Stomach smooth muscle (tissue), 2 donors: Measurements from ENCODE around the gene DLAT.

ENCODE experiments used
- H3K27ac ChIP-seq: one replicate; pipeline ENCODE4 v1.7.0; 2013; ENCODE audit warnings: mild to moderate bottlenecking, low read length, inconsistent platforms
- H3K27me3 ChIP-seq, 2 donors: one replicate each; pipeline ENCODE4 v1.7.0; 2013; ENCODE audit warnings: low read length in 2 of 2; ENCODE audit not compliant: insufficient read depth in 2 of 2, control insufficient read depth in 1 of 2
- H3K36me3 ChIP-seq, 2 donors: one replicate each; pipeline ENCODE4 v1.7.0; 2013; ENCODE audit warnings: low read length in 2 of 2; ENCODE audit not compliant: control insufficient read depth in 2 of 2, insufficient read depth in 2 of 2
- H3K4me1 ChIP-seq: one replicate; pipeline ENCODE4 v1.7.0; 2013; ENCODE audit warnings: low read length; ENCODE audit not compliant: control insufficient read depth, insufficient read depth
- H3K4me3 ChIP-seq, 2 donors: one replicate each; pipeline ENCODE4 v1.7.0; 2013; ENCODE audit warnings: low read length in 2 of 2
- H3K9ac ChIP-seq, 2 donors: one replicate each; pipeline ENCODE4 v1.7.0; 2013; ENCODE audit warnings: low read length in 2 of 2, mild to moderate bottlenecking in 1 of 2
- H3K9me3 ChIP-seq, 2 donors: one replicate each; pipeline ENCODE4 v1.7.0; 2013; ENCODE audit warnings: low read length in 2 of 2; ENCODE audit not compliant: control insufficient read depth in 2 of 2
- donor health status: healthy.
- donor health status: Pancreatic carcinoma.

DLAT gene

GRCh38 chr11:112049777-112050176 is 24.6 kb downstream of the DLAT start:
- Histone ChIP-seq H3K27me3 (no peaks in the 10 kb centered on the region), H3K27ac (no peak overlapping the region), H3K9me3 (no peaks in the 10 kb centered on the region), H3K4me3 (no peak overlapping the region), H3K4me1 (no peaks in the 10 kb centered on the region), H3K36me3 (peaks cover 25 to 27% of the 10 kb centered on the region in 2 donors), H3K9ac (no peak overlapping the region)

- Histone ChIP-seq H3K27me3 (no peaks in the 10 kb centered on the region), H3K4me3 (no peak overlapping the region), H3K36me3 (peaks cover 19 to 20% of the 10 kb centered on the region in 2 donors), H3K9me3 (no peaks in the 10 kb centered on the region), H3K27ac (no peak overlapping the region), H3K9ac (no peak overlapping the region), H3K4me1 (no peaks in the 10 kb centered on the region)
Observed at GRCh38 chr11:112050721-112051120, 25.5 kb downstream of the DLAT start.

- Histone ChIP-seq H3K27me3 (no peaks in the 10 kb centered on the region), H3K9ac (no peak overlapping the region), H3K4me3 (no peak overlapping the region), H3K4me1 (no peaks in the 10 kb centered on the region), H3K36me3 (peaks cover 20% of the 10 kb centered on the region in 2 donors), H3K9me3 (no peaks in the 10 kb centered on the region), H3K27ac (no peak overlapping the region)
Observed at GRCh38 chr11:112051768-112052167, 26.6 kb downstream of the DLAT start.

- Histone ChIP-seq H3K9me3 (no peaks in the 10 kb centered on the region), H3K4me3 (no peak overlapping the region), H3K4me1 (no peaks in the 10 kb centered on the region), H3K9ac (no peak overlapping the region), H3K27ac (no peak overlapping the region), H3K27me3 (no peaks in the 10 kb centered on the region), H3K36me3 (peaks cover 17 to 25% of the 10 kb centered on the region in 2 donors)
Observed at GRCh38 chr11:112057170-112057569, 32.0 kb downstream of the DLAT start.

- H3K27ac ChIP-seq: no peak overlapping the region
- H3K9me3 ChIP-seq: no peaks in the 10 kb centered on the region
- peaks cover 17 to 24% of the 10 kb centered on the region in 2 donors for H3K36me3 ChIP-seq
Observed at GRCh38 chr11:112058103-112058502, 32.9 kb downstream of the DLAT start.

GRCh38 chr11:112062923-112063322 is 37.7 kb downstream of the DLAT start:
- H3K4me3 ChIP-seq: no peak overlapping the region

More at GRCh38 chr11:112058103-112058502, 32.9 kb downstream of the DLAT start:
- Histone ChIP-seq H3K27me3 (no peaks in the 10 kb centered on the region), H3K4me3 (no peak overlapping the region), H3K9ac (no peak overlapping the region), H3K4me1 (no peaks in the 10 kb centered on the region)

GRCh38 chr11:112073941-112074811 is 49.0 kb downstream of the DLAT start, which contains the start of the genes NKAPD1 and PIH1D2:
Gene NKAPD1, plus strand, starts transcription at chr11:112074299. Its CDS starts 1,276 bp downstream, at chr11:112075575.
Gene PIH1D2, minus strand, starts transcription at chr11:112074017. Its CDS starts 843 bp downstream, at chr11:112073174.
- Histone ChIP-seq H3K4me1 (peaks cover 7% of the 10 kb centered on the region), H3K27me3 (no peaks in the 10 kb centered on the region), H3K36me3 (peaks cover 8 to 12% of the 10 kb centered on the region in 2 donors), H3K9me3 (no peaks in the 10 kb centered on the region), H3K4me3 (peak within 1 kb of the TSS; percentile 96), H3K9ac (peak within 1 kb of the TSS; percentile 93), H3K27ac (peak within 1 kb of the TSS; percentile 84)

More at GRCh38 chr11:112062923-112063322, 37.7 kb downstream of the DLAT start:
- no peaks in the 10 kb centered on the region for H3K4me1 ChIP-seq
- no peak overlapping the region for H3K9ac ChIP-seq
- H3K27me3 ChIP-seq: no peaks in the 10 kb centered on the region
- no peak overlapping the region for H3K27ac ChIP-seq
- peaks cover 7 to 20% of the 10 kb centered on the region in 2 donors for H3K36me3 ChIP-seq
- H3K9me3 ChIP-seq: no peaks in the 10 kb centered on the region

GRCh38 chr11:112082729-112083128 is 57.5 kb downstream of the DLAT start:
- Histone ChIP-seq H3K9ac (no peak overlapping the region), H3K36me3 (peaks cover 27 to 39% of the 10 kb centered on the region in 2 donors), H3K27me3 (no peaks in the 10 kb centered on the region), H3K9me3 (no peaks in the 10 kb centered on the region), H3K4me3 (no peak overlapping the region), H3K27ac (no peak overlapping the region), H3K4me1 (peaks cover 7% of the 10 kb centered on the region)

- Histone ChIP-seq H3K4me1 (peaks cover 16% of the 10 kb centered on the region), H3K36me3 (peaks cover 28 to 30% of the 10 kb centered on the region in 2 donors), H3K9ac (peak overlapping the region; percentile 98 to 99), H3K27ac (peak overlapping the region; percentile 76), H3K27me3 (no peaks in the 10 kb centered on the region), H3K4me3 (peak overlapping the region; percentile 99 to 100), H3K9me3 (no peaks in the 10 kb centered on the region)
Observed at GRCh38 chr11:112085822-112086421, 60.7 kb downstream of the DLAT start.

GRCh38 chr11:112086422-112087191 is 61.4 kb downstream of the DLAT start, which contains the start of the genes SDHD and TIMM8B:
Gene SDHD, plus strand, starts transcription at chr11:112086873. Its CDS starts 35 bp downstream, at chr11:112086908.
Gene TIMM8B, minus strand, starts transcription at chr11:112086756. Its CDS starts 33 bp downstream, at chr11:112086723.
- peak within 1 kb of the TSS; percentile 98 to 99 for H3K9ac ChIP-seq
- peaks cover 35% of the 10 kb centered on the region in 2 donors for H3K36me3 ChIP-seq
- peak within 1 kb of the TSS; percentile 99 to 100 for H3K4me3 ChIP-seq
- peak within 1 kb of the TSS; percentile 76 for H3K27ac ChIP-seq
- no peaks in the 10 kb centered on the region for H3K9me3 ChIP-seq
- no peaks in the 10 kb centered on the region for H3K27me3 ChIP-seq
- peaks cover 16% of the 10 kb centered on the region for H3K4me1 ChIP-seq
